ENCODE data around the gene MRGPRG. TPM values are rescaled to one million over a fixed set of nuclear protein-coding genes. Genes with fewer than 3 reads are reported as not detected.
A peak's percentile ranks its signal among the peaks of the same experiment; 100 is the strongest.

The MRGPRG gene
- total and polyA plus RNA-seq, 9 of the 15 experiments (the other 6 are each of a cell fraction or from before 2014, with no cell fraction given), result not detected

DNA sequence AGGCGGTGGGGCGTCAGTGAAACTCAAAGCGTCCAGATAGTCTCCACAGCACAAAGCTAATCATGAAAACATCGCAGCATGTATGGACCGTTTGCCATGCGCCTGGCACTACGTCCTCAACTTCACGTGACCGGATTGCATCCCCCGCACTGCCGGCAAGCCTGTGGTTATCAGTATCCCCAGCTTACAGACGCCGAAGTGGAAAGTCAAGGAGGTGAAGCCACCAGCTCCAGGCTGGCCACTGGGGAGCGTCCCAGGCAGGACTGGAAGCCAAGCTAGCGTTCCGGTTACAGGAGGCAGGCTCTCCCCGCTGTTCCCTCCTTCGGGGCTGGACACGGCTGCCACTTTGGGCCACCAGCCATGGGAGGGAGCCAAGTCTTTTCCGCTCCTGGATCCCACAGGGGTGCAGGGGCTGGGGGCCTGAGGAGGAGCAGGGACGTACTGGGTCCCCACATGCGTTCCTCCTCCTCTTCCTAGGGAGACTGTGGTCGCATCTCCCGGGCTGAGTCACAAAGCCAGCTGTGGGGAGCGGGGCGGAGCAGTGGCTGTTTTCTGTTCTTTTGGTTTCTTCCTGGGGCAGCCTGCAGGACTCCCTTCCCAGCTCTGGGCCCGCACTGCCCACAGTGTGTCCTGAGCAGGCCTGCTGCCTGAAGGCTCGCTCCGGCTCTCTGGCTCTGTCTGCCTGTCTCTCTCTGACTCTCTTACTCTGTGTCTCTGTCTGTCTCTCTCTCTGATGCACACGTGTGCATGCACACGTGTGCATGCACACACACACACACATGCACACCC is 49.2 kb downstream of the MRGPRG start (continued):
- TF ChIP-seq, protein P1, sequence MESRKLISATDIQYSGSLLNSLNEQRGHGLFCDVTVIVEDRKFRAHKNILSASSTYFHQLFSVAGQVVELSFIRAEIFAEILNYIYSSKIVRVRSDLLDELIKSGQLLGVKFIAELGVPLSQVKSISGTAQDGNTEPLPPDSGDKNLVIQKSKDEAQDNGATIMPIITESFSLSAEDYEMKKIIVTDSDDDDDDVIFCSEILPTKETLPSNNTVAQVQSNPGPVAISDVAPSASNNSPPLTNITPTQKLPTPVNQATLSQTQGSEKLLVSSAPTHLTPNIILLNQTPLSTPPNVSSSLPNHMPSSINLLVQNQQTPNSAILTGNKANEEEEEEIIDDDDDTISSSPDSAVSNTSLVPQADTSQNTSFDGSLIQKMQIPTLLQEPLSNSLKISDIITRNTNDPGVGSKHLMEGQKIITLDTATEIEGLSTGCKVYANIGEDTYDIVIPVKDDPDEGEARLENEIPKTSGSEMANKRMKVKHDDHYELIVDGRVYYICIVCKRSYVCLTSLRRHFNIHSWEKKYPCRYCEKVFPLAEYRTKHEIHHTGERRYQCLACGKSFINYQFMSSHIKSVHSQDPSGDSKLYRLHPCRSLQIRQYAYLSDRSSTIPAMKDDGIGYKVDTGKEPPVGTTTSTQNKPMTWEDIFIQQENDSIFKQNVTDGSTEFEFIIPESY (CRISPR knock-in tag; IDR thresholded peaks at IDR 0.05), result peak; percentile 81
- no peak for TF ChIP-seq NCOA6 (IDR thresholded peaks at IDR 0.05)
- TF ChIP-seq, protein P2, sequence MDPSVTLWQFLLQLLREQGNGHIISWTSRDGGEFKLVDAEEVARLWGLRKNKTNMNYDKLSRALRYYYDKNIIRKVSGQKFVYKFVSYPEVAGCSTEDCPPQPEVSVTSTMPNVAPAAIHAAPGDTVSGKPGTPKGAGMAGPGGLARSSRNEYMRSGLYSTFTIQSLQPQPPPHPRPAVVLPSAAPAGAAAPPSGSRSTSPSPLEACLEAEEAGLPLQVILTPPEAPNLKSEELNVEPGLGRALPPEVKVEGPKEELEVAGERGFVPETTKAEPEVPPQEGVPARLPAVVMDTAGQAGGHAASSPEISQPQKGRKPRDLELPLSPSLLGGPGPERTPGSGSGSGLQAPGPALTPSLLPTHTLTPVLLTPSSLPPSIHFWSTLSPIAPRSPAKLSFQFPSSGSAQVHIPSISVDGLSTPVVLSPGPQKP (CRISPR knock-in tag; IDR thresholded peaks at IDR 0.05), result no peak
- TF ChIP-seq GATAD2B (IDR thresholded peaks at IDR 0.05; ENCODE audit: borderline replicate concordance), result peak; percentile 73
- no peak for TF ChIP-seq MAFG (tag; conservative IDR thresholded peaks at IDR 0.05)
- no peak for TF ChIP-seq ZNF699 (CRISPR knock-in tag; IDR thresholded peaks at IDR 0.05; ENCODE audit: insufficient replicate concordance)
- peak; percentile 28 for TF ChIP-seq RB1 (IDR thresholded peaks at IDR 0.05; ENCODE audit: low read depth)
- TF ChIP-seq NR2C1 (IDR thresholded peaks at IDR 0.05), result peak; percentile 31; the same call in 1 of the 2 replicates
- TF ChIP-seq NR2C1 (tag; IDR thresholded peaks at IDR 0.05), result no peak
- TF ChIP-seq CEBPB (tag; IDR thresholded peaks at IDR 0.05), result peak; percentile 17; the same call in 1 of the 2 replicates
- TF ChIP-seq ZNF212 (CRISPR knock-in tag; IDR thresholded peaks at IDR 0.05), result no peak
- TF ChIP-seq ZNF3 (CRISPR knock-in tag; IDR thresholded peaks at IDR 0.05), result no peak
- 0 out of 2 replicates have a peak, but pooled peaks have one; percentile 62 for TF ChIP-seq ZNF431 (CRISPR knock-in tag; IDR thresholded peaks at IDR 0.05)
- TF ChIP-seq FOXJ3 (CRISPR knock-in tag; IDR thresholded peaks at IDR 0.05), result no peak
- TF ChIP-seq, protein P3, sequence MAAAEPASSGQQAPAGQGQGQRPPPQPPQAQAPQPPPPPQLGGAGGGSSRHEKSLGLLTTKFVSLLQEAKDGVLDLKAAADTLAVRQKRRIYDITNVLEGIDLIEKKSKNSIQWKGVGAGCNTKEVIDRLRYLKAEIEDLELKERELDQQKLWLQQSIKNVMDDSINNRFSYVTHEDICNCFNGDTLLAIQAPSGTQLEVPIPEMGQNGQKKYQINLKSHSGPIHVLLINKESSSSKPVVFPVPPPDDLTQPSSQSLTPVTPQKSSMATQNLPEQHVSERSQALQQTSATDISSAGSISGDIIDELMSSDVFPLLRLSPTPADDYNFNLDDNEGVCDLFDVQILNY (CRISPR knock-in tag; IDR thresholded peaks at IDR 0.05), result no peak
- TF ChIP-seq NFIX (CRISPR knock-in tag; IDR thresholded peaks at IDR 0.05; ENCODE audit: low read depth), result no peak
- no peak for TF ChIP-seq FOXA3 (CRISPR knock-in tag; conservative IDR thresholded peaks at IDR 0.05 in 1 of 2, IDR thresholded peaks at IDR 0.05 in 1 of 2)
- no peak for TF ChIP-seq RBM15 (IDR thresholded peaks at IDR 0.05; ENCODE audit: insufficient read depth, low read length)
- no peak for TF ChIP-seq BMI1 (IDR thresholded peaks at IDR 0.05; ENCODE audit: low read length)
- TF ChIP-seq ASH1L (IDR thresholded peaks at IDR 0.05; ENCODE audit: borderline replicate concordance, low read depth, partially characterized antibody), result no peak
- TF ChIP-seq SREBF1 (IDR thresholded peaks at IDR 0.05; ENCODE audit: borderline replicate concordance, low read depth, low read length), result no peak
- TF ChIP-seq, protein P4, sequence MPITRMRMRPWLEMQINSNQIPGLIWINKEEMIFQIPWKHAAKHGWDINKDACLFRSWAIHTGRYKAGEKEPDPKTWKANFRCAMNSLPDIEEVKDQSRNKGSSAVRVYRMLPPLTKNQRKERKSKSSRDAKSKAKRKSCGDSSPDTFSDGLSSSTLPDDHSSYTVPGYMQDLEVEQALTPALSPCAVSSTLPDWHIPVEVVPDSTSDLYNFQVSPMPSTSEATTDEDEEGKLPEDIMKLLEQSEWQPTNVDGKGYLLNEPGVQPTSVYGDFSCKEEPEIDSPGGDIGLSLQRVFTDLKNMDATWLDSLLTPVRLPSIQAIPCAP (CRISPR knock-in tag; IDR thresholded peaks at IDR 0.05; ENCODE audit: borderline replicate concordance), result no peak
- no peak for TF ChIP-seq ZNF445 (CRISPR knock-in tag; IDR thresholded peaks at IDR 0.05; ENCODE audit: low read depth)
- no peak for TF ChIP-seq HNRNPK (IDR thresholded peaks at IDR 0.05; ENCODE audit: low read depth, low read length, poor library complexity, severe bottlenecking)
- no peak for TF ChIP-seq ZC3H8 (IDR thresholded peaks at IDR 0.05)

Data from K562 (cell line).